Lower leg skin (tissue), 4 donors: ENCODE results near the gene KLHL40. TPM values are rescaled to one million over a fixed set of nuclear protein-coding genes. Genes with fewer than 3 reads are reported as not detected.

ENCODE experiments used
- DNase-seq, 2 donors: peaks; one replicate each; pipeline ENCODE4 v3.0.0-alpha.2; 2019; ENCODE audit warnings: low spot score in 2 of 2
- H3K4me3 ChIP-seq: fragments of 200-600 bp; sonication (generic); 2 replicates; pipeline ENCODE4 v1.5.1; 2017; ENCODE audit warnings: mild to moderate bottlenecking, low read depth; ENCODE audit not compliant: poor library complexity, severe bottlenecking
- POLR2A ChIP-seq, 2 donors: fragments of 450-650 bp; IDR thresholded peaks; one replicate each; pipeline ENCODE4 v1.6.1; 2016 to 2017; ENCODE audit warnings: antibody characterized with exemption in 2 of 2, mild to moderate bottlenecking in 1 of 2, moderate library complexity in 1 of 2
- WGBS, 2 donors: methylation state at CpG; one replicate each; pipeline ENCODE4 v1.1.5; 2018; 5-methylcytosine and 5-hydroxymethylcytosine counted together
- intact Hi-C: fragments of 100-400 bp; cut with DNase I; formaldehyde crosslinking; loops from one replicate; pipeline ENCODE4 v1.15.0; 2023; ENCODE audit warnings: low total_unique reads
- total RNA-seq, 4 donors: library from RNA; depleted of rRNA; stranded (reverse); fragments of >200 nt; gene quantifications; one replicate each; pipeline ENCODE4 v1.1.0, GENCODE V29; 2016
- TF ChIP-seq, protein P1 (sequence below), 3 donors: fragments of 450-650 bp; IDR thresholded peaks; one replicate each; pipeline ENCODE4 v1.5.1; 2016; ENCODE audit warnings: antibody characterized with exemption in 3 of 3, mild to moderate bottlenecking in 3 of 3, moderate library complexity in 2 of 3

KLHL40 gene
- total RNA-seq, 4 donors from 2014 or later: not detected

DNA sequence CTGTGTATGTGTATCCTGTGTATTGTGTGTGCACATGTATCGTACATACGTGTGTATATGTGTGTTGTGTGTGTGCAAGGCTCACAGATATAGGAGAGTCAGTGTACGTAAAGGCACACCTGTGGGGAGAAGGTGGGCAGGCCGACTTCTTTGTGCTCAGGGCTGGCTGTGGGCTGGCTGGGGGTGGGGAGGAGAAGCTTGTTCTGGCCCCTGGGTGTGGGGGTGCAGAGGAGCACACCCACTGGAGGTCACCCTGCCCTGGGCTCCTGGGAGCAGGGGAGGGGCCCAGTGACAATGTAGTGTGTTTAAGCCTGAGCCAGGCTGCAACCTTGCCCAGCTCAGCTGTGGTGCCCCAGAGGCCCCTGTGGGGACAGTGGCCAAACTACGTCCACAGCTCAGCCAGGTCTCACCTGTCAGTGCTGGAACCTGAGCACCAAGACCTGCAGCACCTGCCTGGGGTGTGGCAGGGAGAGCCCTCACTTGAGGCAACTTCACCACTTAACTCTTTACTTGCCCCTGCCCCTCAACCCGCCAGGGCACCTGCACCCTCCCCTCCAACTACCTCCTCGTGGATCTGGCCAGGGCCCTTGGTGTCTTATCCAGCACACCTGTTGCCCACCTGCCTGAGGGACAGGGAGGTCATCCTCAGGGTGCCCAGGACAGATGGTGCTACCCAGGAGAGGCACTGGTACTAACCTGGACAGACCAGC, 19.9 kb downstream of the KLHL40 start:
- DNase-seq: peak in 1 of 2 donors; percentile 69
- WGBS, 2 donors: 85% methylated on average over 6 to 7 of the region's 7 CpGs
- H3K4me3 ChIP-seq: no peak overlapping the region
- TF ChIP-seq, protein P1, sequence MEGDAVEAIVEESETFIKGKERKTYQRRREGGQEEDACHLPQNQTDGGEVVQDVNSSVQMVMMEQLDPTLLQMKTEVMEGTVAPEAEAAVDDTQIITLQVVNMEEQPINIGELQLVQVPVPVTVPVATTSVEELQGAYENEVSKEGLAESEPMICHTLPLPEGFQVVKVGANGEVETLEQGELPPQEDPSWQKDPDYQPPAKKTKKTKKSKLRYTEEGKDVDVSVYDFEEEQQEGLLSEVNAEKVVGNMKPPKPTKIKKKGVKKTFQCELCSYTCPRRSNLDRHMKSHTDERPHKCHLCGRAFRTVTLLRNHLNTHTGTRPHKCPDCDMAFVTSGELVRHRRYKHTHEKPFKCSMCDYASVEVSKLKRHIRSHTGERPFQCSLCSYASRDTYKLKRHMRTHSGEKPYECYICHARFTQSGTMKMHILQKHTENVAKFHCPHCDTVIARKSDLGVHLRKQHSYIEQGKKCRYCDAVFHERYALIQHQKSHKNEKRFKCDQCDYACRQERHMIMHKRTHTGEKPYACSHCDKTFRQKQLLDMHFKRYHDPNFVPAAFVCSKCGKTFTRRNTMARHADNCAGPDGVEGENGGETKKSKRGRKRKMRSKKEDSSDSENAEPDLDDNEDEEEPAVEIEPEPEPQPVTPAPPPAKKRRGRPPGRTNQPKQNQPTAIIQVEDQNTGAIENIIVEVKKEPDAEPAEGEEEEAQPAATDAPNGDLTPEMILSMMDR (IDR thresholded peaks at IDR 0.05): no peak
- no peak for TF ChIP-seq POLR2A (IDR thresholded peaks at IDR 0.05)
- intact Hi-C loops: no loop called here

DNA sequence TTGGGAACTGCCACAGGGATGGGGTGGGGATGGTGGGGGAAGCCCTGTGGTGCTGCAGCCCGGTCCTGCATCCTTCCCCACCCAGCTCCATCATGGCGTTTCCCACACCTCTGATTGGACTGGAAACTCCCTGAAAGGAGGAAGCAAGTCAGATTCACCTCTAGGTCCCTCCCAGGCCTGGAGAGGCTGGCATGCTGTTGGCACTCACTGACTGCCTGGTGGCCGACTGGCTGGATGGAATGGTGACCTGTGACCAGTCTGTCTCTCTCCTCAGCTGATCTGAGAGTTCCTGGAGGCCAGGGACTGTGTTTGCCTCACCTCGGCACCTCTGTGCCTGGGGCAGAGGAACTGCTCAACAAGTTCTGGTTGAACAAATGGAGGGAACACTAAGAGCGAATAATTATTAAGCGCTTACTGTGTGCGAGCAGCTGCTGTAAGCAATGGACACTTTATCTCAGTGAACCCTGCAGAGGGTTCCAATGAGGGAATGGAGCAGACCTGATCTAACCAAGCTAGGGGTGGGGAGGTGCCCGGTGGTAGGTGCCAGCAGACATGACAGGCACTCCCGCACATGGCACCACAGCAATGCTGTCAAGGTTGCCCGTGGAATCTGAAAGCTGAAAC, 20.7 kb downstream of the KLHL40 start:
- TF ChIP-seq, protein P1 (IDR thresholded peaks at IDR 0.05): no peak
- no peak for TF ChIP-seq POLR2A (IDR thresholded peaks at IDR 0.05)
- WGBS, 2 donors: 64 to 71% methylated on average over 10 of the region's 10 CpGs
- H3K4me3 ChIP-seq: no peak overlapping the region
- peak in 1 of 2 donors; percentile 74 for DNase-seq
- intact Hi-C loops: no loop called here

DNA sequence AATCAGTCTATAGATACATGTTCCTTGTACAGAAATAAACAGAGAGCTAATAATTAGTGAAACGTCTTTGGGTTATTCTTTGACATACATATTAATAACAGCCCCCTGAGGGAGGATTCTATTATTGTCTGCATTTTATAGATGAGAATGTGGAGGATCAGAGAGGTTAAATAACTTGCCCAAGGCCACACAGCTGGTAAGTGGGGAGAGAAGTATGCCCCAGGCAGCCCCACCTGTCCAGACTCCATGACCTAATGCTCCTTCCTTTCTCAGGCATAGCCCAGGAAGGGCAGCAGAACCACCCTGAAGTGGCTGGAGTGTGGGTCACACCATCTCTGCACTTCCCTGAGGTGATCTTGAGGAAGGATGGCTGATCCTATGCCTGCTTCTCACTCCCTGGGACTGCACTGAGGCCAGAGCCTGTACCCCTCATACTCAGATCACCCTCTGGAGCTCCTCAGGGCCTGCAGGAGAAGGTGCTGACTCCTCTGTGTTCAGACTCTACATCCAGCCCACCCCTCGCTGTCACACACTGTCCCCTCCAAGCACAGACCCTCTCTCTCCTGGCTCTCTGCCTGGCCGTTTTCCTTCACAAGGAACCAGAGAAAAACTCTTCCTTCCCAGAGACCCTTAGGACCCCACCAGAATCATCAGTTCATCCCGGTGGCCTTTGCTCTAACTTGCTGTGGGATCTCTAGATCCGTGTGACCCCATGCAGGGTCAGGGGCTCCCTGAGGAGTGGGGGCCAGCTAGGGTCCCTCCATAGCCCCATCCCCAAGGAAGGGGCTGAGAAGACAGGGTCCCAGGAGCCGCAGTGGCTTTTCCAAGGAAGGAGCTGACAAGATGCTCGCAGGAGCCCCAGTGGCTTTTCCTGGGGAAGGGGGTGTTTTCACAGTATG, 21.6 kb downstream of the KLHL40 start:
- H3K4me3 ChIP-seq: no peak overlapping the region
- peak in 1 of 2 donors; percentile 81 for DNase-seq
- no peak for TF ChIP-seq POLR2A (IDR thresholded peaks at IDR 0.05)
- TF ChIP-seq, protein P1 (IDR thresholded peaks at IDR 0.05): no peak
- intact Hi-C loops: no loop called here
- WGBS, 2 donors: 78 to 79% methylated on average over 6 of the region's 7 CpGs

DNA sequence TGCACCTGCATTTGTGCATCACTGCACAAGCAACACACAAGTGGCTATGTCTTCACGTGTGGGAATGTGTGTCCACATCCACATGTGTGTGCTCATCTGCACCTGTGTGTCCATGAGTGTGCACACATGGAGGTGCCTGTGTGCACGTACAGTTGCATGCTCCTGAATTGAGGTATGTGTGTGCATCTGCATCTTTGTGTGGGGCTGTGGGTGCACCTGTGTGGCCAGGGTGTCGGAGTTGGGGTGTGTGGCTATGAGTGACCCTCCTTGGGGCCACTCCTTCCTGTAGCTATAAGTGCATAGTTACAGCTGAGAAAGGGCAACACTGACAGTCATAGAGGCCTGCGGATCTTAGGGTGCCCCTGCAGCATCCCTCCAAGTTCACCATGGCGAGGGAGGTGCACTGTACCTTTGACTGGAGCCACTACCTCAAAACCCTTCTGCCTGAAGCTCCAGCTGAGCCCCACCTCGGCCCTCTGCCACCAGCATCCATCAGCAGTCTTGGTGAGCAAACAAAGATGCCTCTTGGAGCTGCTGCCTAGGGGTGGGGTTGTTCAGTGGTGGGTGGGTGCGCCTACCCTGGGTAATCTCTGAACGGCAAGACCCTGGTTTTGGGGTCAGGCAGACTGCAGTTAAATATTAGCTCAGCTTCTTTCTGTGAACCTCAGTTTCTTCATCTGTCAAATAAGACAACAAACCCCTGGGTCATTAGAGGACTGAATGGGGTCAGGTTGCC, 22.5 kb downstream of the KLHL40 start:
- no peak for DNase-seq
- intact Hi-C loops: no loop called here
- WGBS, 2 donors: 79 to 88% methylated on average over 6 to 8 of the region's 8 CpGs
- TF ChIP-seq, protein P1 (IDR thresholded peaks at IDR 0.05): no peak
- no peak for TF ChIP-seq POLR2A (IDR thresholded peaks at IDR 0.05)
- H3K4me3 ChIP-seq: no peak overlapping the region

DNA sequence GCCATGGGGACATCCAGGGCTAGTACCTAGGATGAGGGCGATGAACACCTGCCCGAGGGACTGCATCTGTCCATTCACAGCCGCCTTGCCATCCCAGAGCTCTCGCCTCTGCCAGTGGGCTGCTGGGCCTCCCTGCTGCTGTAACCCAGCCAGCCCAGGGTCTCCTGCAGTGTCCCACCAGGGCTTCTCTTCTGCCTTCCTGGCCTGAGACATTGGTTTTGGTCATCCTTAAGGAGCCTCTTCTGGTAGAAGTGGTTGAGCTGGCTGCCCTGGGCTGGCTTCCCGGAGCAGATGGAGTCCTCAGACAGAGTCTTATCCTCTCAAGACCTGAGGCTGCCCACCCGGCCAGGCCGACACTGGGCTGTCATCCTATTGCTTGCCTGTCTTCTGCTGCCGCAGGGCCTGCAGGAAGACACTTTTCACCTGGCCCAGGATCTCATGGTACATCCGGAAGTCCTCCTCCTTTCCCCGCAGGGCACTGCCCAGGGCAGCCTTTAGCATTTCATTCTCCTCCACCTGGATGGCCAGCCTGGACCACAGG, 23.3 kb downstream of the KLHL40 start:
- intact Hi-C loops: no loop called here
- TF ChIP-seq, protein P1 (IDR thresholded peaks at IDR 0.05): no peak
- TF ChIP-seq POLR2A (IDR thresholded peaks at IDR 0.05): no peak
- H3K4me3 ChIP-seq: no peak overlapping the region
- peak in 1 of 2 donors; percentile 74 for DNase-seq
- WGBS, 2 donors: 92% methylated on average over 10 of the region's 10 CpGs
